K562 (cell line): ENCODE data around the gene KXD1. TPM values are rescaled to one million over a fixed set of nuclear protein-coding genes. Genes with fewer than 3 reads are reported as not detected.

Experiments
- ZNF263 ChIP-seq: sonication (generic); formaldehyde crosslinking; IDR thresholded peaks from 2 replicates; pipeline ENCODE4 v1.8.0; 2022; ENCODE audit warnings: mild to moderate bottlenecking, missing genetic modification reagents, borderline replicate concordance
- polyA plus RNA-seq, 8 experiments: library from polyadenylated mRNA; depleted of rRNA in 4 of 8; stranded (reverse) in 5 of 8; unstranded in 3 of 8; fragments of >200 nt; fragmentation: Nextera tagmentation in 2 of 8; fragmentation: Illumina TruSeq in 1 of 8; extraction: Ambion mirVana in 2 of 8; extraction: Trizol in 1 of 8; gene quantifications; 2 replicates each; pipeline versions ENCODE4 v1.2.1 to v1.2.3, GENCODE V29; 2011 to 2014; ENCODE audit warnings: inconsistent platforms in 1 of 8, missing spikeins in 1 of 8
- total RNA-seq, 7 experiments: library from RNA; depleted of rRNA in 6 of 7; stranded (reverse); fragments of >200 nt in 6 of 7; fragmentation: Illumina TruSeq in 2 of 7; extraction: Trizol in 2 of 7; gene quantifications; 2 replicates each; pipeline versions ENCODE4 v1.2.1 to v1.2.3, GENCODE V29; 2011 to 2021; ENCODE audit warnings: low replicate concordance in 1 of 7
- TF ChIP-seq, protein P1 (sequence below), 2 experiments: fragments of 450-650 bp; formaldehyde crosslinking in 1 of 2; IDR thresholded peaks; 2 replicates each; pipeline versions ENCODE4 v1.4.0 to v1.6.1; 2014 to 2020; ENCODE audit warnings: mild to moderate bottlenecking in 2 of 2, borderline replicate concordance in 1 of 2, low read depth in 1 of 2
- TF ChIP-seq, protein P2 (sequence below): IDR thresholded peaks from 2 replicates; pipeline ENCODE4 v1.6.1; 2011; ENCODE audit warnings: borderline replicate concordance, low read depth, mild to moderate bottlenecking, moderate library complexity, low read length; ENCODE audit not compliant: insufficient read depth, poor library complexity, severe bottlenecking

KXD1 gene
- total and polyA plus RNA-seq, 9 of the 15 experiments (the other 6 are each of a cell fraction or from before 2014, with no cell fraction given) = 21.9 to 210 (median 118) TPM

GRCh38 chr19:18519962-18520847, 37.5 kb upstream of the KXD1 start (continued):
- TF ChIP-seq, protein P1, sequence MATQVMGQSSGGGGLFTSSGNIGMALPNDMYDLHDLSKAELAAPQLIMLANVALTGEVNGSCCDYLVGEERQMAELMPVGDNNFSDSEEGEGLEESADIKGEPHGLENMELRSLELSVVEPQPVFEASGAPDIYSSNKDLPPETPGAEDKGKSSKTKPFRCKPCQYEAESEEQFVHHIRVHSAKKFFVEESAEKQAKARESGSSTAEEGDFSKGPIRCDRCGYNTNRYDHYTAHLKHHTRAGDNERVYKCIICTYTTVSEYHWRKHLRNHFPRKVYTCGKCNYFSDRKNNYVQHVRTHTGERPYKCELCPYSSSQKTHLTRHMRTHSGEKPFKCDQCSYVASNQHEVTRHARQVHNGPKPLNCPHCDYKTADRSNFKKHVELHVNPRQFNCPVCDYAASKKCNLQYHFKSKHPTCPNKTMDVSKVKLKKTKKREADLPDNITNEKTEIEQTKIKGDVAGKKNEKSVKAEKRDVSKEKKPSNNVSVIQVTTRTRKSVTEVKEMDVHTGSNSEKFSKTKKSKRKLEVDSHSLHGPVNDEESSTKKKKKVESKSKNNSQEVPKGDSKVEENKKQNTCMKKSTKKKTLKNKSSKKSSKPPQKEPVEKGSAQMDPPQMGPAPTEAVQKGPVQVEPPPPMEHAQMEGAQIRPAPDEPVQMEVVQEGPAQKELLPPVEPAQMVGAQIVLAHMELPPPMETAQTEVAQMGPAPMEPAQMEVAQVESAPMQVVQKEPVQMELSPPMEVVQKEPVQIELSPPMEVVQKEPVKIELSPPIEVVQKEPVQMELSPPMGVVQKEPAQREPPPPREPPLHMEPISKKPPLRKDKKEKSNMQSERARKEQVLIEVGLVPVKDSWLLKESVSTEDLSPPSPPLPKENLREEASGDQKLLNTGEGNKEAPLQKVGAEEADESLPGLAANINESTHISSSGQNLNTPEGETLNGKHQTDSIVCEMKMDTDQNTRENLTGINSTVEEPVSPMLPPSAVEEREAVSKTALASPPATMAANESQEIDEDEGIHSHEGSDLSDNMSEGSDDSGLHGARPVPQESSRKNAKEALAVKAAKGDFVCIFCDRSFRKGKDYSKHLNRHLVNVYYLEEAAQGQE (IDR thresholded peaks at IDR 0.05; ENCODE audit: borderline replicate concordance) = peak; percentile 35; the same call in 1 of the 2 replicates
- TF ChIP-seq, protein P1 (CRISPR knock-in tag; IDR thresholded peaks at IDR 0.05; ENCODE audit: low read depth) = no peak
- TF ChIP-seq ZNF263 (CRISPR knock-in tag) = peak; percentile 69; the same call in 1 of the 2 replicates
- TF ChIP-seq, protein P2, sequence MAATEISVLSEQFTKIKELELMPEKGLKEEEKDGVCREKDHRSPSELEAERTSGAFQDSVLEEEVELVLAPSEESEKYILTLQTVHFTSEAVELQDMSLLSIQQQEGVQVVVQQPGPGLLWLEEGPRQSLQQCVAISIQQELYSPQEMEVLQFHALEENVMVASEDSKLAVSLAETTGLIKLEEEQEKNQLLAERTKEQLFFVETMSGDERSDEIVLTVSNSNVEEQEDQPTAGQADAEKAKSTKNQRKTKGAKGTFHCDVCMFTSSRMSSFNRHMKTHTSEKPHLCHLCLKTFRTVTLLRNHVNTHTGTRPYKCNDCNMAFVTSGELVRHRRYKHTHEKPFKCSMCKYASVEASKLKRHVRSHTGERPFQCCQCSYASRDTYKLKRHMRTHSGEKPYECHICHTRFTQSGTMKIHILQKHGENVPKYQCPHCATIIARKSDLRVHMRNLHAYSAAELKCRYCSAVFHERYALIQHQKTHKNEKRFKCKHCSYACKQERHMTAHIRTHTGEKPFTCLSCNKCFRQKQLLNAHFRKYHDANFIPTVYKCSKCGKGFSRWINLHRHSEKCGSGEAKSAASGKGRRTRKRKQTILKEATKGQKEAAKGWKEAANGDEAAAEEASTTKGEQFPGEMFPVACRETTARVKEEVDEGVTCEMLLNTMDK = peak; percentile 44
